ENCODE measurements around the gene TCF25.

- no peak for TF ChIP-seq CTCF (IDR thresholded peaks at IDR 0.05)
- TF ChIP-seq POLR2A (IDR thresholded peaks at IDR 0.05), result no peak
Measured at GRCh38 chr16:89924297-89924924, 51.0 kb downstream of the TCF25 start.

Measured in thyroid gland (tissue), 4 donors.